ENCODE results near the gene PRPF31.
A peak's percentile ranks its signal among the peaks of the same experiment; 100 is the strongest.

Gene PRPF31

DNA sequence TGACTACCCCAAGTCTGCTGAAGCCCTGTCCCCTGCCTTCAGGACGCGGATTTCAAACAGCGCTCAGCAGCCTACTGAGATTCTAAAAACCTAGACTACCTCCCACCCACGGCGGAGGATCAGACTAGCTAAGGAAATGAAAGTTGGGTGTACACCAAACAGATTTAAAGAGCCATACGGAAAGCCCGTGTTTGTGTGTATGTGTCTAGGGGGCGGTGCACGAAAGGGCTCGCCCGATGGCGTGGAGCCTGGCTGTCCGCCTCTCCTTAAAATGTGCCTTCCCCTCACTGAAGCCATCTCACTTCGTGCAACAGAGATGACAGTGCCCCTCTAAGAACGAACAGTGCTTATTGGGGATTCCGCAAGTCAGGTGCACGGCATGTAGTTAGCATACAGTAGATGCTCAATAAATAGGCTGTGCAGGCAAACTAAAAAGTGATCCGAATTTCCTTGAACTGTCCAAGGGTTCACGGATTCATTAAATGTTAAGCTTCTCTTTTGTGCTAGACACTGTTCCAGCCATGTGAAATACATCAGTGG, 43.3 kb downstream of the PRPF31 start:
- TF ChIP-seq, protein P1, sequence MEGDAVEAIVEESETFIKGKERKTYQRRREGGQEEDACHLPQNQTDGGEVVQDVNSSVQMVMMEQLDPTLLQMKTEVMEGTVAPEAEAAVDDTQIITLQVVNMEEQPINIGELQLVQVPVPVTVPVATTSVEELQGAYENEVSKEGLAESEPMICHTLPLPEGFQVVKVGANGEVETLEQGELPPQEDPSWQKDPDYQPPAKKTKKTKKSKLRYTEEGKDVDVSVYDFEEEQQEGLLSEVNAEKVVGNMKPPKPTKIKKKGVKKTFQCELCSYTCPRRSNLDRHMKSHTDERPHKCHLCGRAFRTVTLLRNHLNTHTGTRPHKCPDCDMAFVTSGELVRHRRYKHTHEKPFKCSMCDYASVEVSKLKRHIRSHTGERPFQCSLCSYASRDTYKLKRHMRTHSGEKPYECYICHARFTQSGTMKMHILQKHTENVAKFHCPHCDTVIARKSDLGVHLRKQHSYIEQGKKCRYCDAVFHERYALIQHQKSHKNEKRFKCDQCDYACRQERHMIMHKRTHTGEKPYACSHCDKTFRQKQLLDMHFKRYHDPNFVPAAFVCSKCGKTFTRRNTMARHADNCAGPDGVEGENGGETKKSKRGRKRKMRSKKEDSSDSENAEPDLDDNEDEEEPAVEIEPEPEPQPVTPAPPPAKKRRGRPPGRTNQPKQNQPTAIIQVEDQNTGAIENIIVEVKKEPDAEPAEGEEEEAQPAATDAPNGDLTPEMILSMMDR (IDR thresholded peaks at IDR 0.05) = no peak
- no peak for DNase-seq (ENCODE audit: low spot score)
- H3K4me3 ChIP-seq = peak overlapping the region; percentile 83
- peak overlapping the region; percentile 79 to 99 for H3K27ac ChIP-seq

DNA sequence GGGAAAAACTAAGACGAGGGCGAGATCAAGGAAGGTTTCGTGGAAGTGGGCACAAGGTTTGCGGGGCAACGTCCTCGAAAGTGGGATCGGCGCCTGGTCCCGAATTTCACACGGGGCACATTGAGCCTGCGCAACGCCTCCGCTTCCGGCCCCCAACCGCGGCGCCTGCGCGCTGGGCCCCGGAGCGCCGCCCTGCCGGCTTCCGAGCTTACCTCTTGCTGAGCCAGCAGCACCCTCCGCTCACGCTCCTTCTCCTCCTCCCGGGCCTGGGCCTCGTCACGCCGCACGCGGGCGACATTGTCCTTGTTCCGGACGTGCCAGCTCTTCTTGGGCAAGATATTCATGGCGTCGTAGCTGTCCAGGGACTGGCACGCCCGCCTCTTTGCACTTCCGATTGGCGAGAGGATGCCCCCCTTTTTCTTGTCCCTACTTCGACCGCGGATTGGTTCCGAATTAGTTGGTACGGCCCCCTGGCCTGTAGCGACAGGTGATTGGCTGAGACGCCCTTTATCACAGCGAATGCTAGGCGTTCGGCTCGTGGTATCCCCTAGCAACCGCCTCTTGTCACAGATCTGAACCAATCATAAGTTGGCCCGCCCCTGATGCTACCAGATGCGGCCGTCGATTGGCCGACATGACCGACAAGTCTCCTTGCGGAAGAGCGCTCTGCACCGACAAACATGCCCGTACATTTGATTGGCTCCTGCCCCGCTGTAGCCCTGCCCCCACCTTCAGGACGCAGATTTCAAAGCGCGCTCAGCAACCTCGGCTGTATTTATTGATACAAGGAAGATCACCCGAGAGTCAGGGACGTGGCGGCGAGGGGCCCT, 44.0 kb downstream of the PRPF31 start, which contains the start of gene LENG1:
Gene LENG1, minus strand, starts transcription at position 370 of the 830 bp plus-strand sequence. Its CDS starts 26 bp downstream, at position 344.
- TF ChIP-seq, protein P1 (IDR thresholded peaks at IDR 0.05) = no peak
- peak; percentile 100 for DNase-seq (ENCODE audit: low spot score)
- peak within 1 kb of the TSS; percentile 79 to 99 for H3K27ac ChIP-seq
- H3K4me3 ChIP-seq = peak within 1 kb of the TSS; percentile 83

DNA sequence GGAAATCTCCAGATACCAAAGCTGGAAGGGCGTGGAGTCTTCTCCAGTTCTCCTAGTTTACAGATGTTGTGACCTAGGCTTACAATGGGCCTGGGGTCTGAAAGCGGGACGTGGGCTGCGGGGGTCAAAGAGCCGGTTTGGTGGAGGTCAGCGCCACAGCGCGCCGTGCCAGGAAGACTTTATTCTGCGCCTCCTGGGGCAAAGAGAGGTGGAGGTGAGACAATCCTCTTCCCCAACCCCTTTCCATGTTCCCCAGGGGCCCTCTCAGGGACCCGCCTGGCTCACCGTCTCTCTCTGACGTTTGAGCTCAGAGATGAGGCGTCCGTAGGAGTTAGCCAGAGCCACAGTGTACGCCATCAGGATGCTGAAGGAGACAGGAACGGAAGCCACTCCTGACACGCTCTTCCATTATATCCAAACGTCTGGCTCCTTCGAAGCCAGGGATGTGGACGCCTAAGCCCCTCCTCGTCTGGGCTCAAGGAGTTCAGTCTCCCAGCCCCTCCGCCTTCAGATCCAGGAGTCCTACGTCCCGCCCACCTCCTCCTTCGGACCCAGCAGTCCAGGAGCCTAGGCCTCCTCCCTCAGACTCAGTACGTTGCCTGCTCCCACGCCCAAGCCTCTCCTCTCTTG, 44.7 kb downstream of the PRPF31 start:
- DNase-seq (ENCODE audit: low spot score) = no peak
- TF ChIP-seq, protein P1 (IDR thresholded peaks at IDR 0.05) = no peak
- Histone ChIP-seq H3K4me3 (peak overlapping the region; percentile 66), H3K27ac (peak overlapping the region; percentile 69 to 85)

DNA sequence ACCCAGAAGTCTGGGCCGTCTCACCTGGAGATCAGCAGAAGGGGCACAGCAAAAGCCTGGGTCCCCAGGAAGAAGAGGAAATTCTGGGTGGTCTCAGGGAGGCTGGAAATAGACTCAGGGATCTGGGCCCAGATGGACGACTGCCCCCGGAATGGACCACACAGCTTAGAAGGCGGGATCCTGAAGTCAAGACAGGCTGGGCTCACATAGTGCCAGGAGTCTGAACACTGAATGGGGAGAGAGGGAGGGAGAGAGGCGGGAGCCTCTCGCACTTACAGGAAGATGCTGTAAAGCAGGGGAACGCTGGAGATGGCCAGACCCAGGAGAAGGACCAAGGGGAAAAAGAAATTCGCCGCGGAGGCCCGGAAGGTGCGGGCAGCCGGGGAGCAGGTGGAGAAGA, 45.3 kb downstream of the PRPF31 start:
- no peak for DNase-seq (ENCODE audit: low spot score)
- TF ChIP-seq, protein P1 (IDR thresholded peaks at IDR 0.05) = no peak
- Histone ChIP-seq H3K27ac (peak overlapping the region in 1 of 2 donors; percentile 85), H3K4me3 (peak overlapping the region; percentile 66)

DNA sequence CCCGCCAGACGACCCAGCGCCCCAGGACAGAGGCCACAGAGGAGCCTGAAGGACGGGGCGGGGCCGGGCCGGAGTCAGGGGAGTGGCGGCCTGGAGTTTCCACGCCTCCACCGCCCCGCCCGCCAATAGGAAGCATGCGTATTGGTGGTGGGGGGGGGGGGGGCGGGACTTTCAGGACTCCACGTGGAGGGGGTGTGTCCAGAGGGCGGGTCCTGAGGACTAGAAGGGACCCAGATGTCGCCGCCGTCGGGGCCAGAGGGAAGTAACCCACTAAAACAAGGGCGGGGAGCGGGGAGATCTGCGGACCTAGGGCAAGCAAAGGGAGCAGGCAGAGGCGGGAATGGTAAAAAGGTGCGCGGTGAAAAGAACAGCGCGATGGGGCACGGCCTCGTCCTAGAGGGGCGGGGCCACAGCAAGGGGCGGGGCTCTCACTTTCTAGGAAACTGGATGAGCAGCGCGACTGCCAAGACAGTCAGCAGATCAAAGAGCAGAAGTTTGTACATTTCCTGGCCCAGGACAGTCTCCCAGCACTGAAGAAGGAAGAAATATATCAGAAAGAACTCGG, 46.8 kb downstream of the PRPF31 start:
- TF ChIP-seq, protein P1 (IDR thresholded peaks at IDR 0.05) = no peak
- Histone ChIP-seq H3K4me3 (peak overlapping the region; percentile 57), H3K27ac (no peak overlapping the region)
- peak; percentile 88 for DNase-seq (ENCODE audit: low spot score)

DNA sequence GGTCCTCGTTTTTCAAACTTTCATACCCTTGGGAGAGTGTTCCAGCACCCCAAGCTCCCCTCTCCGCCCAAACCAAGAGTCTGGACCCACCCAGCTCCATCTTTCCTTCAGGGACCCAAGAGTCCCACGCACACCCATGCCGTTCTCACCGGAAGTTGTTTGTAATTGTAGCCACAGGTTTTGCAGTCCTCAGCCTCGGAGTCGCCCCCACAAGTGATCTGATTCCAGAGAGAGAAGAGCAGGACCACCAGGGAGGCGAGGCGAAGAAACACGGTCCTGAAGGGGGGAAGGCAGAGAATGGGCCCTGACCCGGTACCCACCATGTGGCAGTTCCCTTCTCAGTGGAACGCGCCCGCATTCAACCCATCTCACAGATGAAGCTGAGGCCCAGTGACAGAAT, 47.3 kb downstream of the PRPF31 start:
- H3K4me3 ChIP-seq = peak overlapping the region; percentile 57
- no peak overlapping the region for H3K27ac ChIP-seq

More for the DNA sequence above, 47.3 kb downstream of the PRPF31 start:
- no peak for DNase-seq (ENCODE audit: low spot score)
- TF ChIP-seq, protein P1 (IDR thresholded peaks at IDR 0.05) = no peak
